Measurements from ENCODE around the gene TMPRSS6.

TMPRSS6 gene

GRCh38 chr22:37065961-37066360 is 43.6 kb downstream of the TMPRSS6 start:
- Histone ChIP-seq H3K9me3 (ENCODE audit: low read length) (no peaks in the 10 kb centered on the region), H2AFZ (ENCODE audit: low read length) (no peak overlapping the region), H4K20me1 (ENCODE audit: insufficient read depth, low read length) (no peaks in the 10 kb centered on the region), H3K4me2 (ENCODE audit: low read length) (no peak overlapping the region), H3K4me1 (ENCODE audit: insufficient read depth, low read length, severe bottlenecking) (no peaks in the 10 kb centered on the region), H3K9ac (ENCODE audit: low read length) (no peak overlapping the region), H3K79me2 (ENCODE audit: insufficient read depth, low read length) (no peaks in the 10 kb centered on the region), H3K27me3 (ENCODE audit: insufficient read depth, low read length) (peaks cover 9% of the 10 kb centered on the region; the same call in 1 of the 2 replicates), H3F3A (ENCODE audit: insufficient read depth, low read length) (no peaks in the 10 kb centered on the region), H3K4me3 (ENCODE audit: low read depth, low read length, poor library complexity, severe bottlenecking) (no peak overlapping the region), H3K36me3 (ENCODE audit: insufficient read depth, low read length) (no peaks in the 10 kb centered on the region), H3K9me2 (ENCODE audit: low read depth, low read length) (no peaks in the 10 kb centered on the region), H3K27ac (ENCODE audit: low read depth, low read length, poor library complexity, severe bottlenecking) (no peak overlapping the region)
- TF ChIP-seq CTCF (IDR thresholded peaks at IDR 0.05; ENCODE audit: low read length) (no peak), EZH2 (IDR thresholded peaks at IDR 0.05; ENCODE audit: borderline replicate concordance, low read length) (no peak)

- no peak overlapping the region for H3K9ac ChIP-seq (ENCODE audit: low read length)
- TF ChIP-seq EZH2 (IDR thresholded peaks at IDR 0.05; ENCODE audit: borderline replicate concordance, low read length), result no peak
- TF ChIP-seq CTCF (IDR thresholded peaks at IDR 0.05; ENCODE audit: low read length), result no peak
- H4K20me1 ChIP-seq (ENCODE audit: insufficient read depth, low read length), result no peaks in the 10 kb centered on the region
- H3K79me2 ChIP-seq (ENCODE audit: insufficient read depth, low read length), result no peaks in the 10 kb centered on the region
- no peaks in the 10 kb centered on the region for H3K9me3 ChIP-seq (ENCODE audit: low read length)
- H3K27me3 ChIP-seq (ENCODE audit: insufficient read depth, low read length), result peaks cover 12% of the 10 kb centered on the region; the same call in 1 of the 2 replicates
- no peaks in the 10 kb centered on the region for H3K36me3 ChIP-seq (ENCODE audit: insufficient read depth, low read length)
- H3F3A ChIP-seq (ENCODE audit: insufficient read depth, low read length), result no peaks in the 10 kb centered on the region
- no peak overlapping the region for H3K27ac ChIP-seq (ENCODE audit: low read depth, low read length, poor library complexity, severe bottlenecking)
- no peaks in the 10 kb centered on the region for H3K9me2 ChIP-seq (ENCODE audit: low read depth, low read length)
- no peak overlapping the region for H3K4me3 ChIP-seq (ENCODE audit: low read depth, low read length, poor library complexity, severe bottlenecking)
- no peak overlapping the region for H2AFZ ChIP-seq (ENCODE audit: low read length)
- H3K4me1 ChIP-seq (ENCODE audit: insufficient read depth, low read length, severe bottlenecking), result no peaks in the 10 kb centered on the region
- H3K4me2 ChIP-seq (ENCODE audit: low read length), result no peak overlapping the region
These were observed 44.3 kb downstream of the TMPRSS6 start for GRCh38 chr22:37065180-37065579.

- no peak overlapping the region for H3K9ac ChIP-seq (ENCODE audit: low read length)
These were observed 45.0 kb downstream of the TMPRSS6 start for GRCh38 chr22:37064553-37064952.

More at GRCh38 chr22:37064553-37064952, 45.0 kb downstream of the TMPRSS6 start:
- TF ChIP-seq EZH2 (IDR thresholded peaks at IDR 0.05; ENCODE audit: borderline replicate concordance, low read length) (no peak), CTCF (IDR thresholded peaks at IDR 0.05; ENCODE audit: low read length) (no peak)
- no peak overlapping the region for H3K4me2 ChIP-seq (ENCODE audit: low read length)
- no peak overlapping the region for H3K4me3 ChIP-seq (ENCODE audit: low read depth, low read length, poor library complexity, severe bottlenecking)
- no peak overlapping the region for H2AFZ ChIP-seq (ENCODE audit: low read length)
- H3K27me3 ChIP-seq (ENCODE audit: insufficient read depth, low read length), result peaks cover 12% of the 10 kb centered on the region; the same call in 1 of the 2 replicates
- no peaks in the 10 kb centered on the region for H3F3A ChIP-seq (ENCODE audit: insufficient read depth, low read length)
- H3K4me1 ChIP-seq (ENCODE audit: insufficient read depth, low read length, severe bottlenecking), result no peaks in the 10 kb centered on the region
- H3K36me3 ChIP-seq (ENCODE audit: insufficient read depth, low read length), result no peaks in the 10 kb centered on the region
- no peaks in the 10 kb centered on the region for H3K79me2 ChIP-seq (ENCODE audit: insufficient read depth, low read length)
- H4K20me1 ChIP-seq (ENCODE audit: insufficient read depth, low read length), result no peaks in the 10 kb centered on the region
- no peaks in the 10 kb centered on the region for H3K9me3 ChIP-seq (ENCODE audit: low read length)
- H3K27ac ChIP-seq (ENCODE audit: low read depth, low read length, poor library complexity, severe bottlenecking), result no peak overlapping the region
- no peaks in the 10 kb centered on the region for H3K9me2 ChIP-seq (ENCODE audit: low read depth, low read length)
